ENCODE measurements around the gene ATP11C.
A peak's percentile ranks its signal among the peaks of the same experiment; 100 is the strongest.

The ATP11C gene

GRCh38 chrX:139834879-139835278, 98.0 kb downstream of the ATP11C start:
- H3K4me3 ChIP-seq (ENCODE audit: low read depth, low read length), result no peak overlapping the region
- no peak overlapping the region for H3K27ac ChIP-seq
- no peak for TF ChIP-seq CTCF (IDR thresholded peaks at IDR 0.05; ENCODE audit: low read depth, low read length, missing control alignments)
- H3K27me3 ChIP-seq (replicated peaks), result no peaks in the 10 kb centered on the region
- H3K36me3 ChIP-seq (replicated peaks), result no peaks in the 10 kb centered on the region
- DNase-seq, result no peak
- in situ Hi-C loops (cut with HindIII; ENCODE audit: low pct_ligation_motif_present, low sequenced_read_pairs), result no loop called here

- no peaks in the 10 kb centered on the region for H3K27me3 ChIP-seq (replicated peaks)
- in situ Hi-C loops (cut with HindIII; ENCODE audit: low pct_ligation_motif_present, low sequenced_read_pairs), result no loop called here
- no peak overlapping the region for H3K27ac ChIP-seq
- no peaks in the 10 kb centered on the region for H3K36me3 ChIP-seq (replicated peaks)
- TF ChIP-seq CTCF (IDR thresholded peaks at IDR 0.05; ENCODE audit: low read depth, low read length, missing control alignments), result no peak
- DNase-seq, result no peak
- no peak overlapping the region for H3K4me3 ChIP-seq (ENCODE audit: low read depth, low read length)
Observed at GRCh38 chrX:139832718-139833309, 100.0 kb downstream of the ATP11C start.

- peak; percentile 24 for DNase-seq
- no peak overlapping the region for H3K27ac ChIP-seq
- H3K4me3 ChIP-seq (ENCODE audit: low read depth, low read length), result no peak overlapping the region
- TF ChIP-seq CTCF (IDR thresholded peaks at IDR 0.05; ENCODE audit: low read depth, low read length, missing control alignments), result no peak
- in situ Hi-C loops (cut with HindIII; ENCODE audit: low pct_ligation_motif_present, low sequenced_read_pairs), result no loop called here
- no peaks in the 10 kb centered on the region for H3K36me3 ChIP-seq (replicated peaks)
- no peaks in the 10 kb centered on the region for H3K27me3 ChIP-seq (replicated peaks)
Observed at GRCh38 chrX:139831675-139832456, 101.0 kb downstream of the ATP11C start.

GRCh38 chrX:139831017-139831416, 101.8 kb downstream of the ATP11C start:
- Histone ChIP-seq H3K36me3 (replicated peaks) (no peaks in the 10 kb centered on the region), H3K27me3 (replicated peaks) (no peaks in the 10 kb centered on the region), H3K4me3 (ENCODE audit: low read depth, low read length) (no peak overlapping the region), H3K27ac (no peak overlapping the region)
- DNase-seq, result no peak
- TF ChIP-seq CTCF (IDR thresholded peaks at IDR 0.05; ENCODE audit: low read depth, low read length, missing control alignments), result no peak
- in situ Hi-C loops (cut with HindIII; ENCODE audit: low pct_ligation_motif_present, low sequenced_read_pairs), result no loop called here

- Histone ChIP-seq H3K4me3 (ENCODE audit: low read depth, low read length) (no peak overlapping the region), H3K27ac (no peak overlapping the region), H3K36me3 (replicated peaks) (no peaks in the 10 kb centered on the region), H3K27me3 (replicated peaks) (no peaks in the 10 kb centered on the region)
- in situ Hi-C loops (cut with HindIII; ENCODE audit: low pct_ligation_motif_present, low sequenced_read_pairs), result no loop called here
- TF ChIP-seq CTCF (IDR thresholded peaks at IDR 0.05; ENCODE audit: low read depth, low read length, missing control alignments), result no peak
- DNase-seq, result no peak
Observed at GRCh38 chrX:139828830-139829229, 104.0 kb downstream of the ATP11C start.
